GM04503 (cell line): ENCODE measurements around the gene NIPBL.
"Not testable (repeated sequence)": the region's sequence is repeated elsewhere in the genome, so short reads cannot be mapped to it uniquely, and the experiment has no call there.

Experiments
- DNase-seq: peaks from one replicate; pipeline ENCODE4 v3.0.0-alpha.2; 2012; ENCODE audit warnings: low read depth

Gene NIPBL, protein sequence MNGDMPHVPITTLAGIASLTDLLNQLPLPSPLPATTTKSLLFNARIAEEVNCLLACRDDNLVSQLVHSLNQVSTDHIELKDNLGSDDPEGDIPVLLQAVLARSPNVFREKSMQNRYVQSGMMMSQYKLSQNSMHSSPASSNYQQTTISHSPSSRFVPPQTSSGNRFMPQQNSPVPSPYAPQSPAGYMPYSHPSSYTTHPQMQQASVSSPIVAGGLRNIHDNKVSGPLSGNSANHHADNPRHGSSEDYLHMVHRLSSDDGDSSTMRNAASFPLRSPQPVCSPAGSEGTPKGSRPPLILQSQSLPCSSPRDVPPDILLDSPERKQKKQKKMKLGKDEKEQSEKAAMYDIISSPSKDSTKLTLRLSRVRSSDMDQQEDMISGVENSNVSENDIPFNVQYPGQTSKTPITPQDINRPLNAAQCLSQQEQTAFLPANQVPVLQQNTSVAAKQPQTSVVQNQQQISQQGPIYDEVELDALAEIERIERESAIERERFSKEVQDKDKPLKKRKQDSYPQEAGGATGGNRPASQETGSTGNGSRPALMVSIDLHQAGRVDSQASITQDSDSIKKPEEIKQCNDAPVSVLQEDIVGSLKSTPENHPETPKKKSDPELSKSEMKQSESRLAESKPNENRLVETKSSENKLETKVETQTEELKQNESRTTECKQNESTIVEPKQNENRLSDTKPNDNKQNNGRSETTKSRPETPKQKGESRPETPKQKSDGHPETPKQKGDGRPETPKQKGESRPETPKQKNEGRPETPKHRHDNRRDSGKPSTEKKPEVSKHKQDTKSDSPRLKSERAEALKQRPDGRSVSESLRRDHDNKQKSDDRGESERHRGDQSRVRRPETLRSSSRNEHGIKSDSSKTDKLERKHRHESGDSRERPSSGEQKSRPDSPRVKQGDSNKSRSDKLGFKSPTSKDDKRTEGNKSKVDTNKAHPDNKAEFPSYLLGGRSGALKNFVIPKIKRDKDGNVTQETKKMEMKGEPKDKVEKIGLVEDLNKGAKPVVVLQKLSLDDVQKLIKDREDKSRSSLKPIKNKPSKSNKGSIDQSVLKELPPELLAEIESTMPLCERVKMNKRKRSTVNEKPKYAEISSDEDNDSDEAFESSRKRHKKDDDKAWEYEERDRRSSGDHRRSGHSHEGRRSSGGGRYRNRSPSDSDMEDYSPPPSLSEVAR (N-terminal part only)

GRCh38 chr5:36876299-36876964, at the start of gene NIPBL:
Gene NIPBL, plus strand, starts transcription at chr5:36876769. Its CDS starts 76,928 bp downstream, at chr5:36953697.
- DNase-seq = peak; percentile 70

GRCh38 chr5:36832274-36832673, 44.3 kb upstream of the NIPBL start:
- DNase-seq = no peak

DNA sequence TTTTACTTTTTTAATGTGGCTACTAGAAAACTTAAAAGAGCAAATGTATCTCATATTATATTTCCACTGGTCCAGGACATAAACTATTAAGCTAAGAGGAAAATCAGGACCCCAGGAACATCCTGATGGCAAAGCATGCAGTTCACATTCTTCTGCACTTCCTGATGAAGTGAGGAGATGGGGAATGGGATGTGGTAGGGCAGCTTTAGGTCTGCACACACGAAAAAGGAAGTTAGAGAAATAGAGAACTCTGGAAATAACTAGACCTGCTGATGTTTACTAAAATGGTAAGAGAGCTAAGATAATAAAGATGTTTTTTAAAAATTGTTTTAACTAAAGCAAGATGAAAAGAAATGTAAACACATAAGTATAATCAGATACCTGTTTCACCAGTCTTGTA, 39.7 kb upstream of the NIPBL start:
- DNase-seq = no peak

DNA sequence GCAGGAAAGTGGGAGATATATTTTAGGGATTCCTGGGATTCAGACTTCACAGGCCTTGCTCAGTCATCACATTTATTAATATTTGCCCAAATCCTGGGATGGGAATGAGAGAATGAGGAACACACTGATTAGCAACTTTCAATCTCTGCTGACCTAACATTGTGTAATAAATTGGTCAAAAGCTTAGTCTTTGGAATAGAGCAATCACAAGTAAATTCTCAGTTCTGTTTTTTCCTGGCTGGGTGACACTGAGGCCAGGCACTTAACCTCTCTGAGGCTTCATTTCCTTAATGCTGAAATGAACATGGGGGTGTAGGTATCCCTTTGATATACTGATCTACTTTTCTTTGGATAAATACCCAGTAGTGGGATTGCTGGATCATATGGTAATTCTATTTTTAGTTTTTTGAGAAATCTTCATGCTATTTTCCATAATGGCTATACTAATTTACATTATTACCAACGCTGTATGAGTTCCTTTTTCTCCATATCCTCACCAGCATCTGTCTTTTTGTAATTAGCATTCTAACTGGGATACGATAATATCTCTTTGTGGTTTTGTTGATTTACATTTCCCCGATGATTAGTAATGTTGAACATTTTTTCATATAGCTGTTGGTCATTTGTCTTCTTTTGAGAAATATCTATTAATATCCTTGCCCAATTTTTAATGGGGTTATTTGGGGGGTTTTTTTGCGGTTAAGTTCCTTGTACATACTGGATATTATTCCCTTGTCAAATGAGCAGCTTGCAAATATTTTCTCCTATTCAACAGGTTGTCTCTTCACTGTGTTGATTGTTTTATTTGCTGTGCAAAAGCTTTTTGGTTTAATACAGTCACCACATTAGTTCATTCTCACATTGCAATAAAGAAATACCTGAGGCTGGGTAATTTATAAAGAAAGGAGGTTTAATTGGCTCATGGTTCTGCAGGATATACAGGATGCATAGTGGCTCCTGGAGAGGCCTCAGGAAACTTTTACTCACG, 36.8 kb upstream of the NIPBL start:
- no peak for DNase-seq

- no peak for DNase-seq
Measured at GRCh38 chr5:36841677-36842076, 34.9 kb upstream of the NIPBL start.

GRCh38 chr5:36842087-36842486, 34.5 kb upstream of the NIPBL start:
- DNase-seq = no peak

DNA sequence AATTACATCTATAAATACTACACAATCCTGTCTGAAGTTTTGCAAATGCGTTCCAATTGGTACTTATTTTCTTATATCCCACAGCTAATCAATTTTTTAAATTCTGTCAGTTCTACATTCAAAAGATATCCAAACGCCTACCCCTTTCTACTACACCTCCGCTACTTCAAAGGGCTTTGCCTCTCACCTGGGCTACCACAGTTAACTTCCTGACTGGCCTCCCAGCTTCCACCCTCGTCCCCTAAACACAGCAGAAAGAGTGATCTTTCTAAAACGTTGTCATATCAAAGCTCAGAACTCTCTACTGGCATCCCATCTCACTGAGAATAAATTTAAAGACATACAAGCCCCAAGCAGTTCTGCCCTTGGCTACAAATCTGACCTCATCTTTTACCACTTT, 32.3 kb upstream of the NIPBL start:
- no peak for DNase-seq

DNA sequence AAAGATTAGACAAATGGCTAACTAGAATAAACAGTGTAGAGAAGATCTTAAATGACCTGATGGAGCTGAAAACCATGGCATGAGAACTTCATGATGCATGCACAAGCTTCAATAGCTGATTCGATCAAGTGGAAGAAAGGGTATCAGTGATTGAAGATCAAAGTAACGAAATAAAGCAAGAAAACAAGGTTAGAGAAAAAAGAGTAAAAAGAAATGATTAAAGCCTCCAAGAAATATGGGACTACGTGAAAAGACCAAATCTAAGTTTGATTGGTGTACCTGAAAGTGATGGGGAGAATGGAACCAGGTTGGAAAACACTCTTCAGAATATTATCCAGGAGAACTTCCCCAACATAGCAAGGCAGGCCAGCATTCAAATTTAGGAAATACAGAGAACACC, 28.0 kb upstream of the NIPBL start:
- not testable (repeated sequence) for DNase-seq

DNA sequence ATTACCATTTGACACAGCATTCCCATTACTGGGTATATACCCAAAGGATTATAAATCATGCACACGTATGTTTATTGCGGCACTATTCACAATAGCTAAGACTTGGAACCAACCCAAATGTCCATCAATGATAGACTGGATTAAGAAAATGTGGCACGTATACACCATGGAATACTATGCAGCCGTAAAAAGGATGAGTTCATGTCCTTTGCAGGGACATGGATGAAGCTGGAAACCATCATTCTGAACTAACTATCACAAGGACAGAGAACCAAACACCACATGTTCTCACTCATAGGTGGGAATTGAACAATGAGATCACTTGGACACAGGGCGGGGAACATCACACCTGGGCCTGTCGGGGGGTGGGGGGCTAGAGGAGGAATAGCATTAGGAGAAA, 23.7 kb upstream of the NIPBL start:
- DNase-seq = not testable (repeated sequence)

DNA sequence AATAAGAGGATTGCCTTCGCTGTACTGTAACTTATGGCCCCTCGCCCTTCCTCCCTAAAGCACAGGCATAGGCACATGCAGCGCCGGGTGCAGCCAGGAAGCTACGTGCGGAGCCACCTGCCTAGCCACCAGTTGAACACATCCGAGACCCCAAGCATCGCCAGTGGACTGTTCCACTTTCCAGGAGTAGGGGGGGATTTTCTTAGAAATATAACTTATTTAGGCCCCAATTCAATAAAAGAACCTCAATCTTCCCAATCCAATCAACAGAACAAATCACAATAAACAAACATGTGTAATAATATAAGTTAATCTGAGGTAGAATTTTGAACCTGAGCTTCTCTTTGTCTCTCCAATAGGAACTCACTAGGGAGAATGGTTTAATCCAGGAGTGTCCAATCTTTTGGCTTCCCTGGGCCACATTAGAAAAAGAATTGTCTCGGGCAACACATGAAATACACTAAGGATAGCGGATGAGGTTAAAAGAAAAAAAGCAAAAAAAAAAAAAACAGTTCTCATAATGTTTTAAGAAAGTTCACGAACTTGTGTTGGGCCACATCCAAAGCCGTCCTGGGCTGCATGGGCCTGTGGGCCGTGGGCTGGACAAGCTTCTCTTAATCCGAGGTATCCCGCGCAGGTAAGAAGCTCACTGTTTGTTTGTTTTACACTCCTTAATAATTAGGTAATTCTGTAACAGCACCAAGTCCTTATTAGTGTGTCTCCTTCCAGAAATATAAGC, 22.0 kb upstream of the NIPBL start:
- DNase-seq = no peak

DNA sequence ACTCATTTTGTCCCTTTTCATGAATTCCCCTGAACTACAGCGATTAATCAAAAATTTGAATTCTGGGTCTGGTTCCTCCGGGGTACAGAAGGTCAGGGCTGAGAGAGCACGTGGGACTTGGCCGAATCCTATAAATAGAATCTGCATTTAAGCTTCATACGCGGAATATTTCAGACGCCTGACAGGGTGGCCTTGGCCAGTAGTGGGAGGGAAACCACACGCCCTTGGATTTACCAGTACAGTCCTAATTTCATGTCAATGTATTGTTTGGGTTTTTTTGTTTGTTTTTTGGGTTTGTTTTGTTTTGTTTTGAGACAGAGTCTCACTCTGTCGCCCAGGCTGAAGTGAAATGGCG, 21.5 kb upstream of the NIPBL start:
- no peak for DNase-seq

DNA sequence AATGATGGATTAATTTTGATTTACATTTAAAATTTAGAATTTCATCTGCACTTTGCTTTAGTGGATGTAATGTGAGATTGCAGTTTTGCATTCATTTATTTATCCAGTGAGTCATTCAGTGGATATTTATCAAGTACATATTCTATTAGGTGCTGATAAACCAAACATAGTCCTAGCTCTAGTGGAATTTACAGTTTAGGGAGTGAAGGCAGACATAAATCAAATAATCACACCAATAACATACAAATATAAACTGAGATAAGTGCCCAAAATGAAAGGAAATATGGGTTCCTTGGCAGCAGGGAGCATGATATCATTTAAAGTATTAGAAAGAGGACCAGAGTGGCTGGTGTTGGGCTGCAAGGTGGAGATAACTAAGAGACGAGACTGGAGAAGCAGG, 14.7 kb upstream of the NIPBL start:
- DNase-seq = no peak

- no peak for DNase-seq
Measured at GRCh38 chr5:36870399-36871040, 6.0 kb upstream of the NIPBL start.

GRCh38 chr5:36874465-36874864, 2.1 kb upstream of the NIPBL start:
- DNase-seq = no peak

- DNase-seq = no peak
Measured at GRCh38 chr5:36875051-36875789, 1.3 kb upstream of the NIPBL start.

DNA sequence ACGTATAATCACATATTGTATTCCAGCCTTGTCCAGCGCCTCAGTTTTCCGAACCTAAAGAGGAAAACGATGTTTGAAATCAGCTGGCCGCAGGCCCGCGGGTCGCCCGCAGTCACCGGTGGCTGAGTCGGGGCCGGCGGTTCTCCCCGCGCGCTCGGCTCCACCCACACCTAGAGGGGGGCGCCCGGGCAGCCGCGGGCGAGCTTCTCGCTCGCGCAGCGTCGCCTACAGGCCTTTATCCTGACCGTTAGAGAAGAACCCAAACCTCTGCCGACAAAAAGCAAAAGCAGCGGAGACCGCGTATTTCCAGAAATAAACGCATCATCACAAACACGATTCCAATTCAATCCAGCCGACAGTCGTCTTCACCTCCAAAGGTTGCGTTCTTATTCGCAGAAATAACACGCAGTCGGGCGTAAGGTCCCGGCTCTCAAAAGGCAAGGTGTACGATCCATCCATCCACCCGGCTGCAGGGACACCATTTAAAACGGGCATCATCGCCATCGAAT, 725 bp upstream of the NIPBL start:
- no peak for DNase-seq

- no peak for DNase-seq
Measured at GRCh38 chr5:36876965-36877666, 547 bp downstream of the NIPBL start.
